ENCODE data around the gene ZNF740. TPM values are rescaled to one million over a fixed set of nuclear protein-coding genes. Genes with fewer than 3 reads are reported as not detected.

ZNF740 gene
- total RNA-seq, 1 donor from 2014 or later: 67.2 TPM

DNA sequence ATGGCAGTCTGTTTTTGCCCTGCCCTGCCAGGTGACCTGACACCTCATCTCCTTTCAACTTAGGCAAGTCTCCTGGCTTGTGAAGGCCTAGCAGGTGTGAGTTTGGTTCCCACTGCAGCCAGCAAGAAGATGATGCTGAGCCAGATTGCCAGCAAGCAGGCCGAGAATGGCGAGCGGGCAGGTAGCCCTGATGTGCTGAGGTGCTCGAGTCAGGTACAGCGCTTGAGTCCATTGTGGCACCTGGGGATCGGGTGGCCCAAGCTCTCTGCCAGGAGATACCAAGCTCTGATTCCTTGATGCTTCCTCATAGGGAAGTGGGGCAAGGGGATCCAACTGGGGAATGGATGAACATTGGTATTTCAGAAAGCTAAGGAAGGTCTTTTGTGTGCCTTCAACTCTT lies 4.3 kb downstream of the ZNF740 start:
- H3K9me3 Mint-ChIP-seq: no peaks in the 10 kb centered on the region
- POLR2A ChIA-PET: interaction anchor here (1.0 to 3.7 kb wide), 2 partner anchors 14 to 114 kb away, joined by 3 to 25 read pairs; no protein-coding TSS in a partner anchor
- peaks cover 47% of the 10 kb centered on the region for H3K4me1 Mint-ChIP-seq
- H3K4me3 Mint-ChIP-seq: no peak overlapping the region
- peaks cover 80% of the 10 kb centered on the region for H3K36me3 Mint-ChIP-seq (ENCODE audit: low read depth)
- no peak for DNase-seq
- intact Hi-C loops (cut with micrococcal nuclease): loop anchor here (5.0 kb wide), 1 partner anchor 133 kb away; the partner anchor contains the start of gene TNS2
- ATAC-seq (ENCODE audit: low read depth): no peak
- no peak overlapping the region for H3K27ac Mint-ChIP-seq
- CTCF ChIA-PET: no interaction called here
- no peaks in the 10 kb centered on the region for H3K27me3 Mint-ChIP-seq
- no peak for TF ChIP-seq CTCF (IDR thresholded peaks at IDR 0.05)

DNA sequence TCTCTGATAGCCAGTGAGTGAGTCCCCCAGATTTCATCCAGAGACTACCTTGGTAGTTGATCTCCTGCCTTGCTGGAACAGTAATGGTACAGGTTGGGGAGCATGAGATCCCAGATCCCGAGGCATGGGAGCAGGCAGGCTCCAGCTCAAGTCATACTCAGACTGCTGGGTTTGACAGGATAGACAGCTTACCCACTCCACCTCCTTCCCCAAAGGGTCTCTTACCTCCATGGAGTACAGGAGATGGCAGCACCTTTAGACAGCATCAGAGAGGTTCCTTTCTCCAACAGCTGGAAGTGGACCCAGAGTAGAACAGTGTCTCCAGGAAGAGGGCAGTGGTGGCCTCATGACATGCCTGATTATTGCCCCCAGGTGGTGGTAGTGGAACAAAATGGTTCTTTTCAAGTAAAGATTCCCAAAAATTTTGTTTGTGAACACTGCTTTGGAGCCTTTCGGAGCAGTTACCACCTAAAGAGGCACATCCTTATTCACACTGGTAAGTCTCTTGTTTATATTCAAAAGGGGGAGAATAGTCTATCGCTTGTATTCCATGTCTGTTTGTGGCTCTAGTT lies 5.1 kb downstream of the ZNF740 start:
- intact Hi-C loops (cut with micrococcal nuclease): no loop called here
- H3K36me3 Mint-ChIP-seq (ENCODE audit: low read depth): peaks cover 79% of the 10 kb centered on the region
- no peaks in the 10 kb centered on the region for H3K9me3 Mint-ChIP-seq
- DNase-seq: no peak
- H3K4me3 Mint-ChIP-seq: no peak overlapping the region
- peaks cover 45% of the 10 kb centered on the region for H3K4me1 Mint-ChIP-seq
- no peaks in the 10 kb centered on the region for H3K27me3 Mint-ChIP-seq
- no peak for ATAC-seq (ENCODE audit: low read depth)
- CTCF ChIA-PET: interaction anchor here (0.8 kb wide), 1 partner anchor 26 kb away, joined by 3 read pairs; no protein-coding TSS in a partner anchor
- no peak for TF ChIP-seq CTCF (IDR thresholded peaks at IDR 0.05)
- POLR2A ChIA-PET: interaction anchor here (1.0 to 3.7 kb wide), 2 partner anchors 13 to 114 kb away, joined by 3 to 25 read pairs; no protein-coding TSS in a partner anchor
- H3K27ac Mint-ChIP-seq: no peak overlapping the region

GRCh38 chr12:53186745-53187144 lies 6.2 kb downstream of the ZNF740 start:
- peaks cover 85% of the 10 kb centered on the region for H3K36me3 Mint-ChIP-seq (ENCODE audit: low read depth)
- intact Hi-C loops (cut with micrococcal nuclease): no loop called here
- TF ChIP-seq CTCF (IDR thresholded peaks at IDR 0.05): no peak

DNA sequence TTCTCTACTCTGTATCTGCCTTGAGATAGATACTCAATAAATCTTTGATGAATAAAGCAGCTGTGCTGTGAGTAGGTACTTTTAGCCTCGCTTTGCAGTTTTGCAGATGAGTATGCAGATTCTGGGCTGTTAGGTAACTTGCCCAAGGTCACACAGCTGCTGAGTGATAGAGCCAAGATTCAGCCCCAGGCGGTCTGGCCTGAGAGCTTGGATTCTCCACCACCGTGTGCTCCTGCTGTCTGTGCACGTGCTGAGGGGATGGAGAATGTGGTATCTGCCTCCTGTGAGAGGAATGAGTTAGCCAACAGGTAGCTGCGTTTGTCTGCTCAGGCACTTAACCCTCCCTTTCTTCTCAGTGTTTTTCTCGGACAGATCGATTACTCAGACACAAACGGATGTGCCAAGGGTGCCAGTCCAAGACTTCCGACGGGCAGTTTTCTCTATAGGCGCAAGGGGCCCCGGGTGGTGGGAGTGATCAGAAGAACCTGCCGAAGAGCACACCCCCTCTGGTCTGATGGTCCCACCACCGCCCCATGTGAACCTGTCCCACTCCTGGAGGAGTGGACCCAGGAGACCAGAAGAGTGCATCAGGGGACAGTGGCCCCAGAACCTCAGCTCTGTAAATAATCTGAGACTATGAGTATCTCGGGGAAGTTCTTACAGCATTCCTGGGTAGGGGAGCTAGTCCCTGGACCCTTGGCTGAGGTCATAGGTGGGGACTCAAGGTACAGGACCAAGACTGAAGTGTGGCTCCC lies 6.8 kb downstream of the ZNF740 start:
- DNase-seq: no peak
- H3K27ac Mint-ChIP-seq: no peak overlapping the region
- POLR2A ChIA-PET: interaction anchor here (0.5 to 3.7 kb wide), 4 partner anchors 12 to 262 kb away, joined by 3 to 25 read pairs (median 4); no protein-coding TSS in a partner anchor
- peaks cover 31% of the 10 kb centered on the region for H3K4me1 Mint-ChIP-seq
- no peak for TF ChIP-seq CTCF (IDR thresholded peaks at IDR 0.05)
- H3K9me3 Mint-ChIP-seq: no peaks in the 10 kb centered on the region
- CTCF ChIA-PET: interaction anchor here (1.0 to 6.1 kb wide), 7 partner anchors 10 to 101 kb away, joined by 3 to 43 read pairs (median 5); no protein-coding TSS in a partner anchor
- intact Hi-C loops (cut with micrococcal nuclease): no loop called here
- no peak for ATAC-seq (ENCODE audit: low read depth)
- H3K27me3 Mint-ChIP-seq: no peaks in the 10 kb centered on the region
- peaks cover 85% of the 10 kb centered on the region for H3K36me3 Mint-ChIP-seq (ENCODE audit: low read depth)
- no peak overlapping the region for H3K4me3 Mint-ChIP-seq

More at GRCh38 chr12:53186745-53187144, 6.2 kb downstream of the ZNF740 start:
- DNase-seq (no peak), ATAC-seq (ENCODE audit: low read depth) (no peak)
- ChIA-PET CTCF (interaction anchor here (1.0 to 6.1 kb wide), 6 partner anchors 11 to 102 kb away, joined by 3 to 43 read pairs (median 5); no protein-coding TSS in a partner anchor), POLR2A (interaction anchor here (0.5 to 3.7 kb wide), 2 partner anchors 12 to 263 kb away, joined by 4 to 25 read pairs; no protein-coding TSS in a partner anchor)
- Mint-ChIP-seq H3K4me3 (no peak overlapping the region), H3K4me1 (peaks cover 37% of the 10 kb centered on the region), H3K27me3 (no peaks in the 10 kb centered on the region), H3K9me3 (no peaks in the 10 kb centered on the region), H3K27ac (no peak overlapping the region)

Measured in activated B cell treated with CpG ODN at 0.5 μM for 24 hours (primary cell).